Measurements from ENCODE around the gene GPC6. TPM values are rescaled to one million over a fixed set of nuclear protein-coding genes. Genes with fewer than 3 reads are reported as not detected.

Gene GPC6
- total and polyA plus RNA-seq, 2 donors (not counting 1 experiment from before 2014, with no cell fraction given) = not detected

DNA sequence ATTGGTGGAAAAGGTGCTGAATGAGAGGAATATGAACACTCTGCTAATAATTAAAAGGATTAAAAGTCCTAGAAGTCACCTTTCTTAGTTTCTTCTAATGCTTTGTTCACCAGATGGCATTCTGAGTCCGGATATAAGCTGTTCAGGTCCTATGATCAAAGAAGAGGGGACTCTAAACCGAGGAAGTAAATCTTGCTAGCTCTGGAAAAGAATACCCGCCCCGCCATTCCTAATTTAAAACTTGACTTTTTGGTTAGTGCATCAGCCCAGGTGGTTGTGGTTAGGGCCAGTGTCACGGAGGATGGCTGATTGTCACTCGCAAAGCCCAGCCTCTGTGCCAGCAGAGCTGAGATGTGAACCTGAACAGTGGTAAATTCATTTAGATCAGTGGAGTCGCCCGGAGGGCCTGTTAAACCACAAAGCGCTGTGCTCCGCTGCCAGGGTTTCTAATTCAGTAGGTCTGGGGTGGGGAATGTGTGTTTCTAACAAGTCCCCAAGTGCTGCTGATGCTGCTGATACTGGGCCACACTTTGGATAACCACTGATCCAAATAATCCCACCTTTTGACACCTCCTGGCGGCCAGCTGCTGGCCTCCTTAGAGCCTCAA is 827.5 kb downstream of the GPC6 start:
- TF ChIP-seq, protein P1, sequence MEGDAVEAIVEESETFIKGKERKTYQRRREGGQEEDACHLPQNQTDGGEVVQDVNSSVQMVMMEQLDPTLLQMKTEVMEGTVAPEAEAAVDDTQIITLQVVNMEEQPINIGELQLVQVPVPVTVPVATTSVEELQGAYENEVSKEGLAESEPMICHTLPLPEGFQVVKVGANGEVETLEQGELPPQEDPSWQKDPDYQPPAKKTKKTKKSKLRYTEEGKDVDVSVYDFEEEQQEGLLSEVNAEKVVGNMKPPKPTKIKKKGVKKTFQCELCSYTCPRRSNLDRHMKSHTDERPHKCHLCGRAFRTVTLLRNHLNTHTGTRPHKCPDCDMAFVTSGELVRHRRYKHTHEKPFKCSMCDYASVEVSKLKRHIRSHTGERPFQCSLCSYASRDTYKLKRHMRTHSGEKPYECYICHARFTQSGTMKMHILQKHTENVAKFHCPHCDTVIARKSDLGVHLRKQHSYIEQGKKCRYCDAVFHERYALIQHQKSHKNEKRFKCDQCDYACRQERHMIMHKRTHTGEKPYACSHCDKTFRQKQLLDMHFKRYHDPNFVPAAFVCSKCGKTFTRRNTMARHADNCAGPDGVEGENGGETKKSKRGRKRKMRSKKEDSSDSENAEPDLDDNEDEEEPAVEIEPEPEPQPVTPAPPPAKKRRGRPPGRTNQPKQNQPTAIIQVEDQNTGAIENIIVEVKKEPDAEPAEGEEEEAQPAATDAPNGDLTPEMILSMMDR (IDR thresholded peaks at IDR 0.05) = no peak
- no peak for TF ChIP-seq EZH2 (IDR thresholded peaks at IDR 0.05; ENCODE audit: borderline replicate concordance, insufficient read depth, low read depth, low read length, poor library complexity, severe bottlenecking)
- no peaks in the 10 kb centered on the region for H3K36me3 ChIP-seq (replicated peaks in 1 of 2; ENCODE audit: control extremely low read depth in 1 of 2, control insufficient read depth in 1 of 2, extremely low read depth in 1 of 2, insufficient read depth in 2 of 2, low read length in 1 of 2)
- WGBS (ENCODE audit: insufficient coverage) = 63% methylated on average over 8 of the region's 11 CpGs
- H3K27ac Mint-ChIP-seq = no peak overlapping the region
- intact Hi-C loops (cut with micrococcal nuclease) = no loop called here
- no peaks in the 10 kb centered on the region for H3K27me3 Mint-ChIP-seq
- no peak overlapping the region for H3K27ac ChIP-seq (ENCODE audit: low read length in 2 of 2)
- H3K27me3 ChIP-seq (replicated peaks in 1 of 4; ENCODE audit: control extremely low read depth in 1 of 4, control insufficient read depth in 3 of 4, insufficient read depth in 4 of 4, low read length in 3 of 4) = no peaks in the 10 kb centered on the region
- no peak overlapping the region for H3K4me3 ChIP-seq (ENCODE audit: control extremely low read depth in 1 of 5, extremely low read depth in 1 of 5, insufficient read depth in 1 of 5, low read depth in 2 of 5, low read length in 4 of 5)
- no peak overlapping the region for H3K4me3 Mint-ChIP-seq
- no peaks in the 10 kb centered on the region for H3K9me3 Mint-ChIP-seq (ENCODE audit: insufficient read depth)
- no peak overlapping the region for H2AFZ ChIP-seq (ENCODE audit: insufficient read depth, low read depth, low read length, poor library complexity, severe bottlenecking)
- no peaks in the 10 kb centered on the region for H3K79me2 ChIP-seq (ENCODE audit: control insufficient read depth, insufficient read depth, low read length)
- no peaks in the 10 kb centered on the region for H4K20me1 ChIP-seq (ENCODE audit: control insufficient read depth, insufficient read depth, low read length, poor library complexity, severe bottlenecking)
- no peak for DNase-seq
- H3K4me1 Mint-ChIP-seq = no peaks in the 10 kb centered on the region
- POLR2A ChIA-PET = no interaction called here
- no peak overlapping the region for H3K9ac ChIP-seq (ENCODE audit: low read length)
- H3K9me3 ChIP-seq (ENCODE audit: control extremely low read depth in 1 of 3, control insufficient read depth in 2 of 3, insufficient read depth in 1 of 3, low read length in 2 of 3) = no peaks in the 10 kb centered on the region
- CTCF ChIA-PET = no interaction called here
- H3K4me1 ChIP-seq (ENCODE audit: control insufficient read depth in 2 of 2, insufficient read depth in 2 of 2, low read length in 2 of 2) = no peaks in the 10 kb centered on the region
- no peak overlapping the region for H3K4me2 ChIP-seq (replicated peaks; ENCODE audit: low read depth, low read length, poor library complexity, severe bottlenecking)
- no peak for ATAC-seq (ENCODE audit: low read depth)

DNA sequence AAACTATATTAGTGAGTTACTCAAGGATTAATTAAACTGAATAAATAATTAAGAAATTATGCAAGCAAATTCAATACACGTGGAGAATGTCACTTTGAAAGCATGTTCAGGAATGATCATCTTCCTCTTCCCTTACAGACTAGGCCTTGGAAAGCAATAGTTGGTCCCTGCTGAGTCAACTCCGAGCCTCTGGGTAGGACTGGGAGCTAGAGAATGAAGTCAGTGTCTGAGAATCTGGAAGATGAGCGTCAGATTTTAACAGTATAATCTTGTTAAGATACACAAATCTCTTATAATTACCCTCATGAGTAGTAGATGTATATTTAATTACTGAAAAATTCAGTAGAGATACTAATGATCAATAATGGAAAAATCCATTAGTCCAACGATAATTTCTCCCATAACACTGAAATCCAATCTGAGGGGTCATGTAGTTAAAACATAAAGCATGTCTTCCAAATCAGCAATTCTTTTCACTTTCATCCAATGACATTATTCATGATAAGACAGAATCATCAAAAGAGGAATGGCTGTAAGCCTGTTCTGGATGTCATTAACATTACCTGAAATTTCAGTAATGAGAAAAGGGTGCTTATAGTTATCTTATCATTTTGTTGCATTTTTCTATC is 829.9 kb downstream of the GPC6 start:
- Histone ChIP-seq H3K27ac (ENCODE audit: low read length in 2 of 2) (no peak overlapping the region), H3K9ac (ENCODE audit: low read length) (no peak overlapping the region), H3K4me1 (ENCODE audit: control insufficient read depth in 2 of 2, insufficient read depth in 2 of 2, low read length in 2 of 2) (no peaks in the 10 kb centered on the region), H3K27me3 (replicated peaks in 1 of 4; ENCODE audit: control extremely low read depth in 1 of 4, control insufficient read depth in 3 of 4, insufficient read depth in 4 of 4, low read length in 3 of 4) (no peaks in the 10 kb centered on the region), H3K4me2 (replicated peaks; ENCODE audit: low read depth, low read length, poor library complexity, severe bottlenecking) (no peak overlapping the region), H3K4me3 (ENCODE audit: control extremely low read depth in 1 of 5, extremely low read depth in 1 of 5, insufficient read depth in 1 of 5, low read depth in 2 of 5, low read length in 4 of 5) (no peak overlapping the region), H2AFZ (ENCODE audit: insufficient read depth, low read depth, low read length, poor library complexity, severe bottlenecking) (no peak overlapping the region), H3K79me2 (ENCODE audit: control insufficient read depth, insufficient read depth, low read length) (no peaks in the 10 kb centered on the region), H4K20me1 (ENCODE audit: control insufficient read depth, insufficient read depth, low read length, poor library complexity, severe bottlenecking) (no peaks in the 10 kb centered on the region), H3K9me3 (ENCODE audit: control extremely low read depth in 1 of 3, control insufficient read depth in 2 of 3, insufficient read depth in 1 of 3, low read length in 2 of 3) (no peaks in the 10 kb centered on the region), H3K36me3 (replicated peaks in 1 of 2; ENCODE audit: control extremely low read depth in 1 of 2, control insufficient read depth in 1 of 2, extremely low read depth in 1 of 2, insufficient read depth in 2 of 2, low read length in 1 of 2) (no peaks in the 10 kb centered on the region)
- ATAC-seq (ENCODE audit: low read depth) = no peak
- Mint-ChIP-seq H3K9me3 (ENCODE audit: insufficient read depth) (no peaks in the 10 kb centered on the region), H3K4me1 (no peaks in the 10 kb centered on the region), H3K4me3 (no peak overlapping the region), H3K27ac (no peak overlapping the region), H3K27me3 (no peaks in the 10 kb centered on the region)
- TF ChIP-seq, protein P1 (IDR thresholded peaks at IDR 0.05) = no peak
- TF ChIP-seq EZH2 (IDR thresholded peaks at IDR 0.05; ENCODE audit: borderline replicate concordance, insufficient read depth, low read depth, low read length, poor library complexity, severe bottlenecking) = no peak
- ChIA-PET POLR2A (no interaction called here), CTCF (no interaction called here)
- no peak for DNase-seq
- intact Hi-C loops (cut with micrococcal nuclease) = no loop called here
- WGBS (ENCODE audit: insufficient coverage) = 100% methylated on average over 1 of the region's 4 CpGs

Data from B cell (primary cell).